MM.1S (cell line): ENCODE data around the gene ROBO2.

Experiments
- DNase-seq: peaks from one replicate; pipeline ENCODE4 v3.0.0-alpha.2; 2015
- H2AFZ ChIP-seq: fragments of 300-600 bp; sonication (generic); 2 replicates; pipeline ENCODE4 v1.6.0; 2016; ENCODE audit warnings: antibody characterized with exemption, low read length
- H3F3A ChIP-seq: fragments of 300-600 bp; sonication (generic); 2 replicates; pipeline ENCODE4 v1.6.1; 2016; ENCODE audit warnings: mild to moderate bottlenecking, antibody characterized with exemption, low read length, moderate library complexity, mixed read lengths; ENCODE audit not compliant: insufficient read depth
- H3K27ac ChIP-seq: fragments of 300-600 bp; sonication (generic); 2 replicates; pipeline ENCODE4 v1.5.1; 2016; ENCODE audit warnings: mild to moderate bottlenecking, low read length
- H3K27me3 ChIP-seq: fragments of 300-600 bp; sonication (generic); replicated peaks from 2 replicates; pipeline ENCODE4 v1.6.0; 2016; ENCODE audit warnings: low read length; ENCODE audit not compliant: insufficient read depth
- H3K36me3 ChIP-seq: fragments of 300-600 bp; sonication (generic); replicated peaks from 2 replicates; pipeline ENCODE4 v1.6.1; 2016; ENCODE audit warnings: mild to moderate bottlenecking, low read length, mixed read lengths; ENCODE audit not compliant: insufficient read depth
- H3K4me1 ChIP-seq: fragments of 300-600 bp; sonication (generic); 2 replicates; pipeline ENCODE4 v1.6.1; 2016; ENCODE audit warnings: low read length, mixed read lengths
- H3K4me2 ChIP-seq: fragments of 300-600 bp; sonication (generic); 2 replicates; pipeline ENCODE4 v1.6.0; 2016; ENCODE audit warnings: low read depth, low read length
- H3K4me3 ChIP-seq: fragments of 300-600 bp; sonication (generic); 2 replicates; pipeline ENCODE4 v1.5.1; 2016; ENCODE audit warnings: low read length, mixed read lengths
- H3K79me2 ChIP-seq: fragments of 300-600 bp; sonication (generic); 2 replicates; pipeline ENCODE4 v1.6.1; 2016; ENCODE audit warnings: mixed run types, low read length, mixed read lengths
- H3K9ac ChIP-seq: fragments of 300-600 bp; sonication (generic); 2 replicates; pipeline ENCODE4 v1.6.1; 2016; ENCODE audit warnings: low read length, mixed read lengths
- H3K9me2 ChIP-seq: fragments of 300-600 bp; sonication (generic); replicated peaks from 2 replicates; pipeline ENCODE4 v1.6.1; 2016; ENCODE audit warnings: mild to moderate bottlenecking, low read length, mixed read lengths; ENCODE audit not compliant: insufficient read depth
- H3K9me3 ChIP-seq: fragments of 300-600 bp; sonication (generic); replicated peaks from 2 replicates; pipeline ENCODE4 v1.6.1; 2016; ENCODE audit warnings: mild to moderate bottlenecking, low read length, mixed read lengths; ENCODE audit not compliant: insufficient read depth
- H4K20me1 ChIP-seq: fragments of 300-600 bp; sonication (generic); 2 replicates; pipeline ENCODE4 v1.6.1; 2016; ENCODE audit warnings: mild to moderate bottlenecking, low read length, moderate library complexity, mixed read lengths; ENCODE audit not compliant: insufficient read depth
- EZH2 ChIP-seq: fragments of 300-600 bp; sonication (generic); optimal IDR thresholded peaks from 2 replicates; pipeline ENCODE3; 2017; ENCODE audit warnings: low read depth, mild to moderate bottlenecking, antibody characterized with exemption, low read length, mixed read lengths
- EZH2phosphoT487 ChIP-seq: fragments of 300-600 bp; sonication (generic); IDR thresholded peaks from 2 replicates; pipeline ENCODE4 v1.6.1; 2018; ENCODE audit warnings: antibody characterized with exemption, low read length
- TF ChIP-seq, protein P1 (sequence below): fragments of 300-600 bp; sonication (generic); IDR thresholded peaks from 2 replicates; pipeline ENCODE4 v1.5.1; 2016; ENCODE audit warnings: antibody characterized with exemption, low read length, mixed read lengths

Gene ROBO2

DNA sequence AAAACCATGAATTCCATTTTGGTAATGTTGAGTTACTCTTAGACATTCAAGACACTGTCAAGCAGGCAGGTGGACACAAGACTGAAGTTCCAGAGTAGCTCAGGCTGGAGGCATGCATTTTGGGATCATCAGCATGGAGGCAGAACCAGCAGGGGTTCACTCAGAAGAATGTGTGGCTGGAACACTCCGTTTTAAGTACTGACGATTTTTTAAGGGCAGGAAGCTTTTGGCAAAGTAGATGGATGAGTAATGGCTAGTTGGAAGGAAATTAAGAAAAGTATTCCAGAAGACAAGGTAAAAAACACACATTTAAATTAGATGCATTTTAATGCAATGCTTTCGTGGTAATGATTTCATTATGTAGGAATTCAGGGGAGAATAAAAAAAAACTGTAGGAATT, 420.4 kb downstream of the ROBO2 start:
- H3K4me1 ChIP-seq = no peaks in the 10 kb centered on the region
- no peaks in the 10 kb centered on the region for H3F3A ChIP-seq
- no peak overlapping the region for H3K9ac ChIP-seq
- H4K20me1 ChIP-seq = no peaks in the 10 kb centered on the region
- H2AFZ ChIP-seq = no peak overlapping the region
- no peak overlapping the region for H3K4me2 ChIP-seq
- H3K4me3 ChIP-seq = no peak overlapping the region
- no peaks in the 10 kb centered on the region for H3K9me2 ChIP-seq
- TF ChIP-seq, protein P1, sequence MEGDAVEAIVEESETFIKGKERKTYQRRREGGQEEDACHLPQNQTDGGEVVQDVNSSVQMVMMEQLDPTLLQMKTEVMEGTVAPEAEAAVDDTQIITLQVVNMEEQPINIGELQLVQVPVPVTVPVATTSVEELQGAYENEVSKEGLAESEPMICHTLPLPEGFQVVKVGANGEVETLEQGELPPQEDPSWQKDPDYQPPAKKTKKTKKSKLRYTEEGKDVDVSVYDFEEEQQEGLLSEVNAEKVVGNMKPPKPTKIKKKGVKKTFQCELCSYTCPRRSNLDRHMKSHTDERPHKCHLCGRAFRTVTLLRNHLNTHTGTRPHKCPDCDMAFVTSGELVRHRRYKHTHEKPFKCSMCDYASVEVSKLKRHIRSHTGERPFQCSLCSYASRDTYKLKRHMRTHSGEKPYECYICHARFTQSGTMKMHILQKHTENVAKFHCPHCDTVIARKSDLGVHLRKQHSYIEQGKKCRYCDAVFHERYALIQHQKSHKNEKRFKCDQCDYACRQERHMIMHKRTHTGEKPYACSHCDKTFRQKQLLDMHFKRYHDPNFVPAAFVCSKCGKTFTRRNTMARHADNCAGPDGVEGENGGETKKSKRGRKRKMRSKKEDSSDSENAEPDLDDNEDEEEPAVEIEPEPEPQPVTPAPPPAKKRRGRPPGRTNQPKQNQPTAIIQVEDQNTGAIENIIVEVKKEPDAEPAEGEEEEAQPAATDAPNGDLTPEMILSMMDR = no peak
- no peak for TF ChIP-seq EZH2
- no peak for TF ChIP-seq EZH2phosphoT487
- DNase-seq = no peak
- no peak overlapping the region for H3K27ac ChIP-seq
- H3K36me3 ChIP-seq = no peaks in the 10 kb centered on the region
- no peaks in the 10 kb centered on the region for H3K27me3 ChIP-seq
- H3K9me3 ChIP-seq = no peaks in the 10 kb centered on the region
- H3K79me2 ChIP-seq = no peaks in the 10 kb centered on the region

- Histone ChIP-seq H3K79me2 (no peaks in the 10 kb centered on the region), H3K9ac (no peak overlapping the region), H3K4me1 (no peaks in the 10 kb centered on the region), H3K27me3 (no peaks in the 10 kb centered on the region), H3K27ac (no peak overlapping the region), H3F3A (no peaks in the 10 kb centered on the region), H2AFZ (no peak overlapping the region), H4K20me1 (no peaks in the 10 kb centered on the region), H3K9me2 (no peaks in the 10 kb centered on the region), H3K4me3 (no peak overlapping the region), H3K9me3 (no peaks in the 10 kb centered on the region), H3K4me2 (no peak overlapping the region), H3K36me3 (no peaks in the 10 kb centered on the region)
- TF ChIP-seq EZH2 (no peak), EZH2phosphoT487 (no peak)
- TF ChIP-seq, protein P1 = no peak
- no peak for DNase-seq
Measured at GRCh38 chr3:77462951-77463350, 423.1 kb downstream of the ROBO2 start.

DNA sequence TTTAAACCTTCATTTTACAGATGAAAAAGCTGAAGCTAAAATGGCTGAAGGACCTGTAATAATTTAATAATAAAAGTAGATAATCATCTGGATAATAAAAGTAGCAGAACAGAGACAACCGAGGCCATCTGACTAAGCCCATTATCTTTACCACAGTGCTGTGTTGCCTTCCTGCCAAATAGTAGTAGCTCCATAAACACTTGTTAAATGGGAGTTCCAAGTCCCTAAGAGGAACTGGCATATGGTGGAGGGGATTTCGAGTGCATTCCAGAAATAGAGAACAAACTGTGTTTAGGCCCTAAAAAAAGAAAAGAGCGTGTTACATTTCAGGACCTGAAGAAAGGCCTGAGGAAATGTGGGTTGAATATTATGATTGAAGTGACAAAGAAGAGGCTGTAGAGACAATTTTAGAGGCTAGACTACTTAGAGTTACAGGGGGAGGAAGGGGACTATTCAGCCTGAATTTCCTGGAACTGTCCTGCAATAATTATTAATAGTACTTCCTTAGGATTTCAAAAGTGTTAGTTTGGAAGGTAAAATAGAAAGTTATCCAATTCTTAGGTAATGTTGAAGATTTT, 424.3 kb downstream of the ROBO2 start:
- Histone ChIP-seq H3K27ac (no peak overlapping the region), H3K4me1 (no peaks in the 10 kb centered on the region), H3K4me3 (no peak overlapping the region), H3K9me2 (no peaks in the 10 kb centered on the region), H3K9ac (no peak overlapping the region), H4K20me1 (no peaks in the 10 kb centered on the region), H3K79me2 (no peaks in the 10 kb centered on the region), H3K4me2 (no peak overlapping the region), H3K9me3 (no peaks in the 10 kb centered on the region), H3K27me3 (no peaks in the 10 kb centered on the region), H3K36me3 (no peaks in the 10 kb centered on the region), H3F3A (no peaks in the 10 kb centered on the region), H2AFZ (no peak overlapping the region)
- TF ChIP-seq EZH2 (no peak), EZH2phosphoT487 (no peak)
- TF ChIP-seq, protein P1 = no peak
- DNase-seq = no peak
